BLaER1 (cell line): ENCODE results near the gene NRN1L.
"Not testable (repeated sequence)": the region's sequence is repeated elsewhere in the genome, so short reads cannot be mapped to it uniquely, and the experiment has no call there.

Source experiments
- H3K27ac ChIP-seq: shearing (Covaris generic); formaldehyde crosslinking; 2 replicates; pipeline ENCODE4 v1.8.1; 2022
- H3K27me3 ChIP-seq: shearing (Covaris generic); formaldehyde crosslinking; 2 replicates; pipeline ENCODE4 v1.8.1; 2022
- H3K36me3 ChIP-seq: shearing (Covaris generic); formaldehyde crosslinking; 2 replicates; pipeline ENCODE4 v1.8.1; 2022
- H3K4me1 ChIP-seq: shearing (Covaris generic); formaldehyde crosslinking; 2 replicates; pipeline ENCODE4 v1.8.1; 2022
- H3K4me2 ChIP-seq: shearing (Covaris generic); formaldehyde crosslinking; 2 replicates; pipeline ENCODE4 v1.8.1; 2022
- H3K4me3 ChIP-seq: shearing (Covaris generic); formaldehyde crosslinking; 2 replicates; pipeline ENCODE4 v1.8.1; 2022
- H3K9ac ChIP-seq: shearing (Covaris generic); formaldehyde crosslinking; 2 replicates; pipeline ENCODE4 v1.8.1; 2022
- H3K9me3 ChIP-seq: shearing (Covaris generic); formaldehyde crosslinking; 2 replicates; pipeline ENCODE4 v1.8.1; 2022
- H4K20me1 ChIP-seq: shearing (Covaris generic); formaldehyde crosslinking; 2 replicates; pipeline ENCODE4 v1.8.1; 2022
- Cebpa-rat ChIP-seq: shearing (Covaris generic); IDR thresholded peaks from 2 replicates; pipeline ENCODE4 v1.8.1; 2022

Gene NRN1L

GRCh38 chr16:67860589-67861398 lies 23.9 kb upstream of the NRN1L start:
- Histone ChIP-seq H3K9ac (peak overlapping the region; percentile 34; the same call in 1 of the 2 replicates), H3K4me2 (no peak overlapping the region), H3K9me3 (no peaks in the 10 kb centered on the region), H3K27ac (no peak overlapping the region), H3K4me1 (peaks cover 6% of the 10 kb centered on the region; the same call in 1 of the 2 replicates), H4K20me1 (peaks cover 100% of the 10 kb centered on the region), H3K27me3 (no peaks in the 10 kb centered on the region), H3K4me3 (no peak overlapping the region), H3K36me3 (peaks cover 98% of the 10 kb centered on the region)
- no peak for TF ChIP-seq Cebpa-rat

- Histone ChIP-seq H3K4me3 (no peak overlapping the region), H3K27ac (no peak overlapping the region), H3K36me3 (peaks cover 98% of the 10 kb centered on the region), H3K27me3 (no peaks in the 10 kb centered on the region), H3K9ac (no peak overlapping the region), H4K20me1 (peaks cover 100% of the 10 kb centered on the region), H3K4me2 (no peak overlapping the region), H3K9me3 (no peaks in the 10 kb centered on the region), H3K4me1 (peaks cover 6% of the 10 kb centered on the region; the same call in 1 of the 2 replicates)
- TF ChIP-seq Cebpa-rat, result no peak
Observed at GRCh38 chr16:67861877-67862276, 22.8 kb upstream of the NRN1L start.

- H3K9me3 ChIP-seq, result no peaks in the 10 kb centered on the region
- no peak overlapping the region for H3K4me2 ChIP-seq
- peak overlapping the region; percentile 9; the same call in 1 of the 2 replicates for H3K27ac ChIP-seq
- 0 out of 2 replicates have a peak overlapping the region, but pooled peaks have one; percentile 6 for H3K9ac ChIP-seq
- H3K27me3 ChIP-seq, result no peaks in the 10 kb centered on the region
- peaks cover 98% of the 10 kb centered on the region for H3K36me3 ChIP-seq
- H3K4me1 ChIP-seq, result no peaks in the 10 kb centered on the region
- no peak overlapping the region for H3K4me3 ChIP-seq
- H4K20me1 ChIP-seq, result peaks cover 99% of the 10 kb centered on the region
- TF ChIP-seq Cebpa-rat, result no peak
Observed at GRCh38 chr16:67862623-67863583, 21.8 kb upstream of the NRN1L start.

- H3K36me3 ChIP-seq, result peaks cover 100% of the 10 kb centered on the region
- H3K9me3 ChIP-seq, H3K27ac ChIP-seq: not testable (repeated sequence)
Observed at GRCh38 chr16:67864044-67864443, 20.6 kb upstream of the NRN1L start.

GRCh38 chr16:67864594-67864993 lies 20.1 kb upstream of the NRN1L start:
- no peak overlapping the region for H3K27ac ChIP-seq

More at GRCh38 chr16:67864044-67864443, 20.6 kb upstream of the NRN1L start:
- not testable (repeated sequence) for H3K4me1 ChIP-seq, H3K4me3 ChIP-seq, H3K27me3 ChIP-seq, H3K9ac ChIP-seq, H3K4me2 ChIP-seq
- H4K20me1 ChIP-seq, result peaks cover 99% of the 10 kb centered on the region

GRCh38 chr16:67865318-67865717 lies 19.4 kb upstream of the NRN1L start:
- Histone ChIP-seq H3K27ac (no peak overlapping the region), H4K20me1 (peaks cover 93% of the 10 kb centered on the region), H3K27me3 (no peaks in the 10 kb centered on the region), H3K4me2 (no peak overlapping the region), H3K4me3 (no peak overlapping the region), H3K36me3 (peaks cover 100% of the 10 kb centered on the region), H3K4me1 (no peaks in the 10 kb centered on the region), H3K9ac (no peak overlapping the region), H3K9me3 (no peaks in the 10 kb centered on the region)
- no peak for TF ChIP-seq Cebpa-rat

More at GRCh38 chr16:67864594-67864993, 20.1 kb upstream of the NRN1L start:
- no peaks in the 10 kb centered on the region for H3K9me3 ChIP-seq
- no peak for TF ChIP-seq Cebpa-rat
- peaks cover 100% of the 10 kb centered on the region for H3K36me3 ChIP-seq
- H3K4me3 ChIP-seq, result no peak overlapping the region
- H3K27me3 ChIP-seq, result no peaks in the 10 kb centered on the region
- no peak overlapping the region for H3K9ac ChIP-seq
- H4K20me1 ChIP-seq, result peaks cover 95% of the 10 kb centered on the region
- H3K4me1 ChIP-seq, result no peaks in the 10 kb centered on the region
- H3K4me2 ChIP-seq, result no peak overlapping the region

- Histone ChIP-seq H4K20me1 (peaks cover 65% of the 10 kb centered on the region), H3K9me3 (no peaks in the 10 kb centered on the region), H3K36me3 (peaks cover 91% of the 10 kb centered on the region), H3K27me3 (no peaks in the 10 kb centered on the region), H3K4me3 (no peak overlapping the region), H3K4me2 (no peak overlapping the region), H3K27ac (no peak overlapping the region), H3K9ac (0 out of 2 replicates have a peak overlapping the region, but pooled peaks have one; percentile 4), H3K4me1 (peaks cover 7% of the 10 kb centered on the region)
- TF ChIP-seq Cebpa-rat, result no peak
Observed at GRCh38 chr16:67868290-67868689, 16.4 kb upstream of the NRN1L start.

- no peak for TF ChIP-seq Cebpa-rat
- no peak overlapping the region for H3K4me3 ChIP-seq
- no peak overlapping the region for H3K27ac ChIP-seq
- H3K4me1 ChIP-seq, result peaks cover 17% of the 10 kb centered on the region
- H3K4me2 ChIP-seq, result no peak overlapping the region
- H3K9ac ChIP-seq, result no peak overlapping the region
- no peaks in the 10 kb centered on the region for H3K27me3 ChIP-seq
- H4K20me1 ChIP-seq, result peaks cover 65% of the 10 kb centered on the region
- peaks cover 77% of the 10 kb centered on the region for H3K36me3 ChIP-seq
- no peaks in the 10 kb centered on the region for H3K9me3 ChIP-seq
Observed at GRCh38 chr16:67869653-67870052, 15.0 kb upstream of the NRN1L start.

GRCh38 chr16:67871256-67871655 lies 13.4 kb upstream of the NRN1L start:
- peaks cover 77% of the 10 kb centered on the region for H3K36me3 ChIP-seq
- no peak overlapping the region for H3K27ac ChIP-seq
- TF ChIP-seq Cebpa-rat, result no peak
- no peaks in the 10 kb centered on the region for H3K27me3 ChIP-seq
- H3K4me1 ChIP-seq, result peaks cover 34% of the 10 kb centered on the region
- H3K9ac ChIP-seq, result no peak overlapping the region
- H3K4me2 ChIP-seq, result no peak overlapping the region
- peaks cover 65% of the 10 kb centered on the region for H4K20me1 ChIP-seq
- H3K4me3 ChIP-seq, result no peak overlapping the region
- H3K9me3 ChIP-seq, result no peaks in the 10 kb centered on the region
